Caco-2 (cell line): ENCODE results near the gene TERB1. TPM values are rescaled to one million over a fixed set of nuclear protein-coding genes. Genes with fewer than 3 reads are reported as not detected.

ENCODE experiments used
- BruUV-seq: library from RNA; stranded (reverse); fragments of 400-500 nt; replicated peaks from 2 replicates; lab custom pipeline; 2021; lab: Mats Ljungman, UMichigan
- CTCF ChIA-PET: fragments of 300-600 bp; sonication (Branson Sonifier 250); formaldehyde crosslinking; loops from one replicate; lab custom pipeline; 2022; ENCODE audit warnings: antibody characterized with exemption; lab: Charles Lee
- POLR2A ChIA-PET: fragments of 300-600 bp; sonication (Branson Sonifier 250); formaldehyde crosslinking; loops from one replicate; lab custom pipeline; 2022; ENCODE audit warnings: antibody characterized with exemption; lab: Charles Lee
- DNase-seq, 2 experiments: peaks; one replicate each; pipeline versions ENCODE4 v3.0.0 to v3.0.0-alpha.2; 2020 to 2022
- H3K27me3 ChIP-seq: replicated peaks from 2 replicates; pipeline ENCODE4 v1.6.0; 2011; ENCODE audit warnings: low read length; ENCODE audit not compliant: control insufficient read depth, insufficient read depth
- H3K36me3 ChIP-seq: 2 replicates; pipeline ENCODE4 v1.5.1; 2011; ENCODE audit warnings: low read length; ENCODE audit not compliant: control insufficient read depth, insufficient read depth
- H3K4me1 ChIP-seq: fragments of 250-450 bp; sonication (Bioruptor Pico); 2 replicates; pipeline ENCODE4 v1.5.1; 2020; ENCODE audit warnings: mild to moderate bottlenecking
- H3K4me3 ChIP-seq: 2 replicates; pipeline ENCODE4 v1.5.1; 2011; ENCODE audit warnings: low read depth, mild to moderate bottlenecking, control low read depth, low read length
- H3K9me3 ChIP-seq: fragments of 250-450 bp; sonication (Bioruptor Pico); 2 replicates; pipeline ENCODE4 v1.5.1; 2020; ENCODE audit warnings: mild to moderate bottlenecking, moderate library complexity
- H3K27ac Mint-ChIP-seq: one replicate; pipeline ENCODE4 v1.8.0; 2022; ENCODE audit warnings: mixed read lengths; ENCODE audit not compliant: unreplicated experiment
- H3K27me3 Mint-ChIP-seq: one replicate; pipeline ENCODE4 v1.8.0; 2022; ENCODE audit warnings: mixed read lengths; ENCODE audit not compliant: insufficient read depth, unreplicated experiment
- H3K36me3 Mint-ChIP-seq: one replicate; pipeline ENCODE4 v1.8.0; 2022; ENCODE audit warnings: mild to moderate bottlenecking, mixed read lengths; ENCODE audit not compliant: insufficient read depth, unreplicated experiment
- H3K4me1 Mint-ChIP-seq: one replicate; pipeline ENCODE4 v1.8.0; 2022; ENCODE audit warnings: low read depth, mixed read lengths; ENCODE audit not compliant: unreplicated experiment
- H3K4me3 Mint-ChIP-seq: one replicate; pipeline ENCODE4 v1.8.0; 2022; ENCODE audit warnings: mild to moderate bottlenecking, moderate library complexity, mixed read lengths; ENCODE audit not compliant: unreplicated experiment
- H3K9me3 Mint-ChIP-seq: one replicate; pipeline ENCODE4 v1.8.0; 2022; ENCODE audit warnings: mixed read lengths; ENCODE audit not compliant: unreplicated experiment
- CTCF ChIP-seq, 2 experiments: fragments of 200-600 bp in 1 of 2; IDR thresholded peaks; 1 replicate in 1 of 2; 2 replicates in 1 of 2; pipeline versions ENCODE4 v1.5.1 to v1.8.0; 2011 to 2022; ENCODE audit warnings: antibody characterized with exemption in 1 of 2, control low read depth in 1 of 2, inconsistent platforms in 1 of 2, low read depth in 1 of 2, low read length in 1 of 2, mild to moderate bottlenecking in 1 of 2, moderate library complexity in 1 of 2; ENCODE audit not compliant: insufficient read depth in 1 of 2, severe bottlenecking in 1 of 2, unreplicated experiment in 1 of 2
- intact Hi-C: fragments of 100-400 bp; cut with micrococcal nuclease; formaldehyde crosslinking; loops from one replicate; pipeline ENCODE4 v1.10.0; 2022; ENCODE audit not compliant: unreplicated experiment
- total RNA-seq: library from RNA; stranded (reverse); gene quantifications from 2 replicates; pipeline ENCODE4 v1.2.3, GENCODE V29; 2022

Gene TERB1
- total RNA-seq, 1 experiment from 2014 or later, result not detected

GRCh38 chr16:66849549-66849948 is 48.2 kb upstream of the TERB1 start:
- Mint-ChIP-seq H3K4me1 (peaks cover 21% of the 10 kb centered on the region), H3K27me3 (peaks cover 7% of the 10 kb centered on the region), H3K27ac (no peak overlapping the region), H3K4me3 (no peak overlapping the region), H3K9me3 (no peaks in the 10 kb centered on the region), H3K36me3 (peaks cover 5% of the 10 kb centered on the region)
- Histone ChIP-seq H3K9me3 (no peaks in the 10 kb centered on the region), H3K27me3 (no peaks in the 10 kb centered on the region), H3K4me1 (peaks cover 22% of the 10 kb centered on the region), H3K4me3 (no peak overlapping the region), H3K36me3 (no peaks in the 10 kb centered on the region)
- no peak for DNase-seq
- no TSS peak for BruUV-seq
- POLR2A ChIA-PET, result interaction anchor here (0.5 kb wide), 1 partner anchor 19 kb away, joined by 3 read pairs; the partner anchor contains the start of gene NAE1
- CTCF ChIA-PET, result interaction anchor here (1.6 to 5.3 kb wide), 3 partner anchors 18 to 19 kb away, joined by 6 to 45 read pairs (median 16); partner anchors contain the start of gene NAE1
- TF ChIP-seq CTCF (IDR thresholded peaks at IDR 0.05; ENCODE audit: insufficient read depth in 1 of 2, low read depth in 1 of 2, low read length in 1 of 2, severe bottlenecking in 1 of 2, unreplicated experiment in 1 of 2), result no peak
- intact Hi-C loops, result no loop called here

GRCh38 chr16:66849021-66849420 is 47.6 kb upstream of the TERB1 start:
- Histone ChIP-seq H3K4me1 (peaks cover 23% of the 10 kb centered on the region), H3K36me3 (no peaks in the 10 kb centered on the region), H3K27me3 (no peaks in the 10 kb centered on the region), H3K9me3 (no peaks in the 10 kb centered on the region), H3K4me3 (no peak overlapping the region)
- no peak for DNase-seq
- Mint-ChIP-seq H3K36me3 (peaks cover 5% of the 10 kb centered on the region), H3K9me3 (no peaks in the 10 kb centered on the region), H3K27me3 (peaks cover 8% of the 10 kb centered on the region), H3K4me3 (no peak overlapping the region), H3K4me1 (peaks cover 21% of the 10 kb centered on the region), H3K27ac (no peak overlapping the region)
- BruUV-seq, result no TSS peak
- intact Hi-C loops, result no loop called here
- ChIA-PET CTCF (interaction anchor here (0.5 to 5.3 kb wide), 3 partner anchors 18 to 179 kb away, joined by 3 to 45 read pairs (median 16); partner anchors contain the start of gene NAE1), POLR2A (interaction anchor here (0.5 kb wide), 1 partner anchor 18 kb away, joined by 3 read pairs; the partner anchor contains the start of gene NAE1)
- no peak for TF ChIP-seq CTCF (IDR thresholded peaks at IDR 0.05; ENCODE audit: insufficient read depth in 1 of 2, low read depth in 1 of 2, low read length in 1 of 2, severe bottlenecking in 1 of 2, unreplicated experiment in 1 of 2)

- intact Hi-C loops, result no loop called here
- DNase-seq, result no peak
- Histone ChIP-seq H3K27me3 (no peaks in the 10 kb centered on the region; the same call in 1 of the 2 replicates), H3K4me1 (peaks cover 23% of the 10 kb centered on the region), H3K4me3 (no peak overlapping the region), H3K36me3 (no peaks in the 10 kb centered on the region), H3K9me3 (no peaks in the 10 kb centered on the region)
- Mint-ChIP-seq H3K27ac (no peak overlapping the region), H3K4me3 (no peak overlapping the region), H3K9me3 (no peaks in the 10 kb centered on the region), H3K27me3 (peaks cover 10% of the 10 kb centered on the region), H3K4me1 (peaks cover 21% of the 10 kb centered on the region), H3K36me3 (peaks cover 5% of the 10 kb centered on the region)
- CTCF ChIA-PET, result interaction anchor here (2.0 to 5.3 kb wide), 2 partner anchors 17 to 20 kb away, joined by 16 to 45 read pairs; partner anchors contain the start of gene NAE1
- POLR2A ChIA-PET, result no interaction called here
- no peak for TF ChIP-seq CTCF (IDR thresholded peaks at IDR 0.05; ENCODE audit: insufficient read depth in 1 of 2, low read depth in 1 of 2, low read length in 1 of 2, severe bottlenecking in 1 of 2, unreplicated experiment in 1 of 2)
- BruUV-seq, result no TSS peak
These were observed 46.8 kb upstream of the TERB1 start for GRCh38 chr16:66848172-66848571.
